SK-N-MC (cell line): Measurements from ENCODE around the gene HNRNPA1L2.
"Not testable (repeated sequence)": the region's sequence is repeated elsewhere in the genome, so short reads cannot be mapped to it uniquely, and the experiment has no call there.

Source experiments
- EZH2 ChIP-seq: fragments of 200-600 bp; sonication (generic); IDR thresholded peaks from one replicate; pipeline ENCODE4 v1.6.1; 2017; ENCODE audit warnings: antibody characterized with exemption
- POLR2AphosphoS5 ChIP-seq: IDR thresholded peaks from 2 replicates; pipeline ENCODE4 v1.6.1; 2012; ENCODE audit warnings: mild to moderate bottlenecking, low read depth, low read length, borderline replicate concordance

DNA sequence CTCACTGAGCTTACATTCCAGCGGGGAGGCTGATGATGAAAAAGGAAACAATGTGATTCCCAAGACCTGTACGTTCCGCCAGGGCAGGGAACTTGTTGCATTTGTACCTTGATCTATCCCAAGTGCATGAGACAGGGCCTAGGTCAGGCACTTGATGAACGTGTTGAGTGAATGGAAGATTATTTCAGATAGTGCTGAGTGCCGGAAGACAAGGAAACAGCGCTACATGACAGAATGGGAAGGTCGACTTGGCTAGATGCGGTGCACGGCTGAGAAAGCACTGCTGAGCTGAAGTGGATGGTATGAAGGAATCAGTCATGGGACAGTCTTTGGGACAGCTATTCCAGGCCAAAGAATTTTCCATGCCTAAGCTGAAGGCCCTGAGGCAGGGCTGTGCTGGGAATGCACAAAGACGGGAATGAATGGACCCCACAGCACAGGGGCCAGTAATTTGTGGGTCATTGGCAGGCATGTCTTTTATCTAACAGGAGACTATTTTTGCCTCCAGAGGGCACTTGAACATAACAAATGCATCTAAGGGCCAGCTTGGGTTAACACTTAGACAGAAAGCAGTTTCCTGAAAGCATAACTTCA lies 33.1 kb upstream of the HNRNPA1L2 start:
- TF ChIP-seq EZH2, POLR2AphosphoS5: not testable (repeated sequence)
